ENCODE results near the gene SCN11A. TPM values are rescaled to one million over a fixed set of nuclear protein-coding genes. Genes with fewer than 3 reads are reported as not detected.

SCN11A gene
- total and polyA plus RNA-seq, 9 of the 15 experiments (the other 6 are each of a cell fraction or from before 2014, with no cell fraction given) = 0.01 to 0.05 (median 0.04) TPM; not detected in 6

- TF ChIP-seq ZNF609 (CRISPR knock-in tag; IDR thresholded peaks at IDR 0.05; ENCODE audit: borderline replicate concordance) (no peak), USF2 (CRISPR knock-in tag; IDR thresholded peaks at IDR 0.05) (no peak), SNIP1 (IDR thresholded peaks at IDR 0.05; ENCODE audit: low read depth) (no peak), SNAPC5 (CRISPR knock-in tag; IDR thresholded peaks at IDR 0.05) (no peak), CREB1 (IDR thresholded peaks at IDR 0.05) (no peak), CREB1 (CRISPR knock-in tag; IDR thresholded peaks at IDR 0.05) (no peak), CEBPG (CRISPR knock-in tag; IDR thresholded peaks at IDR 0.05) (no peak), CEBPG (tag; conservative IDR thresholded peaks at IDR 0.05 in 1 of 2, IDR thresholded peaks at IDR 0.05 in 1 of 2) (no peak), ZNF217 (CRISPR knock-in tag; IDR thresholded peaks at IDR 0.05) (no peak), DMBX1 (CRISPR knock-in tag; IDR thresholded peaks at IDR 0.05; ENCODE audit: borderline replicate concordance) (no peak), HOXB6 (CRISPR knock-in tag; IDR thresholded peaks at IDR 0.05; ENCODE audit: borderline replicate concordance) (no peak), KLF13 (tag; IDR thresholded peaks at IDR 0.05; ENCODE audit: borderline replicate concordance, low read depth) (no peak), NEUROD1 (IDR thresholded peaks at IDR 0.05; ENCODE audit: borderline replicate concordance, low read depth, low read length, partially characterized antibody) (no peak), ETV1 (tag; conservative IDR thresholded peaks at IDR 0.05; ENCODE audit: low read depth) (no peak), NONO (IDR thresholded peaks at IDR 0.05; ENCODE audit: low read depth in 2 of 2, low read length in 1 of 2) (no peak), SRSF9 (IDR thresholded peaks at IDR 0.05; ENCODE audit: borderline replicate concordance, low read depth, low read length) (no peak), TCFL5 (CRISPR knock-in tag; conservative IDR thresholded peaks at IDR 0.05) (no peak), ZNF717 (CRISPR knock-in tag; IDR thresholded peaks at IDR 0.05) (no peak), GTF2A2 (tag; IDR thresholded peaks at IDR 0.05) (no peak), HNRNPH1 (optimal IDR thresholded peaks at IDR 0.05; ENCODE audit: low read depth, low read length) (no peak), ZNF584 (CRISPR knock-in tag; IDR thresholded peaks at IDR 0.05; ENCODE audit: low read depth) (no peak)
These were observed 30.1 kb downstream of the SCN11A start (continued) for GRCh38 chr3:39021465-39022285.
